K562 (cell line): ENCODE data around the gene LDAH. TPM values are rescaled to one million over a fixed set of nuclear protein-coding genes. Genes with fewer than 3 reads are reported as not detected.
A peak's percentile ranks its signal among the peaks of the same experiment; 100 is the strongest.

Experiments used
- ATF7 ChIP-seq: fragments of 450-650 bp; IDR thresholded peaks from 2 replicates; pipeline ENCODE4 v1.7.1; 2014; ENCODE audit warnings: mild to moderate bottlenecking, moderate library complexity
- E4F1 ChIP-seq: fragments of 250-450 bp; sonication (Bioruptor Pico); IDR thresholded peaks from 2 replicates; pipeline ENCODE4 v1.5.0; 2021; ENCODE audit warnings: mild to moderate bottlenecking, borderline replicate concordance
- ERF ChIP-seq: fragments of 450-650 bp; formaldehyde crosslinking; IDR thresholded peaks from 2 replicates; pipeline ENCODE4 v1.4.0; 2020; ENCODE audit warnings: mild to moderate bottlenecking, mixed read lengths
- FOXM1 ChIP-seq, 2 experiments: fragments of 450-650 bp in 1 of 2; sonication (generic) in 1 of 2; formaldehyde crosslinking in 1 of 2; IDR thresholded peaks; 2 replicates each; pipeline versions ENCODE4 v1.6.1 to v1.9.0; 2017 to 2022; ENCODE audit warnings: low read depth in 2 of 2, mild to moderate bottlenecking in 2 of 2, missing genetic modification reagents in 1 of 2, moderate library complexity in 1 of 2
- HCFC1 ChIP-seq: IDR thresholded peaks from 2 replicates; pipeline ENCODE4 v1.6.1; 2012; ENCODE audit warnings: low read depth, low read length, improper control_type of control experiment
- HNRNPL ChIP-seq: fragments of 200-400 bp; formaldehyde crosslinking; IDR thresholded peaks from 2 replicates; pipeline ENCODE4 v1.6.1; 2017; ENCODE audit warnings: low read depth, mild to moderate bottlenecking, low read length
- IRF2 ChIP-seq: sonication (generic); formaldehyde crosslinking; IDR thresholded peaks from 2 replicates; pipeline ENCODE4 v1.8.1; 2022; ENCODE audit warnings: mild to moderate bottlenecking, missing genetic modification reagents
- KAT7 ChIP-seq: sonication (generic); formaldehyde crosslinking; IDR thresholded peaks from 2 replicates; pipeline ENCODE4 v1.8.0; 2022; ENCODE audit warnings: missing genetic modification reagents, mild to moderate bottlenecking, borderline replicate concordance
- MAFG ChIP-seq: fragments of 450-650 bp; conservative IDR thresholded peaks from 2 replicates; pipeline ENCODE4 v1.6.1; 2016; ENCODE audit warnings: missing genetic modification characterization, missing compliant biosample characterization
- PHF21A ChIP-seq: fragments of 450-650 bp; IDR thresholded peaks from 2 replicates; pipeline ENCODE4 v1.6.1; 2017; ENCODE audit warnings: low read depth, borderline replicate concordance
- RAD51 ChIP-seq: fragments of 450-650 bp; IDR thresholded peaks from 2 replicates; pipeline ENCODE4 v1.7.1; 2016; ENCODE audit warnings: low read depth, mild to moderate bottlenecking, borderline replicate concordance
- RFX7 ChIP-seq: fragments of 250-450 bp; sonication (Bioruptor Pico); IDR thresholded peaks from 2 replicates; pipeline ENCODE4 v1.5.1; 2021; ENCODE audit warnings: mild to moderate bottlenecking
- SRF ChIP-seq, 2 experiments: fragments of 250-450, 450-650 bp in 1 of 2; sonication (Bioruptor Pico) in 1 of 2; sonication (generic) in 1 of 2; formaldehyde crosslinking; IDR thresholded peaks; 2 replicates each; pipeline versions ENCODE4 v1.5.0 to v1.5.1; 2020 to 2022; ENCODE audit warnings: mild to moderate bottlenecking in 1 of 2, missing genetic modification reagents in 1 of 2
- STAG1 ChIP-seq: sonication (generic); formaldehyde crosslinking; IDR thresholded peaks from 2 replicates; pipeline ENCODE4 v1.5.0; 2020; ENCODE audit warnings: missing genetic modification reagents, borderline replicate concordance
- YBX1 ChIP-seq: fragments of 450-650 bp; IDR thresholded peaks from 2 replicates; pipeline ENCODE4 v1.7.1; 2016; ENCODE audit warnings: mild to moderate bottlenecking
- ZC3H11A ChIP-seq: IDR thresholded peaks from 2 replicates; pipeline ENCODE4 v1.6.1; 2012; ENCODE audit warnings: low read depth, low read length, improper control_type of control experiment
- ZFX ChIP-seq: sonication (generic); formaldehyde crosslinking; IDR thresholded peaks from 2 replicates; pipeline ENCODE4 v1.8.0; 2022; ENCODE audit warnings: mild to moderate bottlenecking, missing genetic modification reagents, moderate library complexity
- ZNF217 ChIP-seq: sonication (generic); formaldehyde crosslinking; IDR thresholded peaks from 2 replicates; pipeline ENCODE4 v1.8.0; 2022; ENCODE audit warnings: mild to moderate bottlenecking, missing genetic modification reagents
- ZNF41 ChIP-seq: fragments of 250-450 bp; sonication (Bioruptor Pico); conservative IDR thresholded peaks from 2 replicates; pipeline ENCODE4 v1.4.0; 2020; ENCODE audit warnings: mild to moderate bottlenecking
- ZNF717 ChIP-seq: fragments of 250-450 bp; sonication (Bioruptor Pico); IDR thresholded peaks from 2 replicates; pipeline ENCODE4 v1.5.0; 2021
- ZNF764 ChIP-seq: fragments of 250-450 bp; sonication (Bioruptor Pico); IDR thresholded peaks from 2 replicates; pipeline ENCODE4 v1.4.0; 2020; ENCODE audit warnings: low read depth, mild to moderate bottlenecking, moderate library complexity
- polyA plus RNA-seq, 8 experiments: library from polyadenylated mRNA; depleted of rRNA in 4 of 8; stranded (reverse) in 5 of 8; unstranded in 3 of 8; fragments of >200 nt; fragmentation: Nextera tagmentation in 2 of 8; fragmentation: Illumina TruSeq in 1 of 8; extraction: Ambion mirVana in 2 of 8; extraction: Trizol in 1 of 8; gene quantifications; 2 replicates each; pipeline versions ENCODE4 v1.2.1 to v1.2.3, GENCODE V29; 2011 to 2014; ENCODE audit warnings: inconsistent platforms in 1 of 8, missing spikeins in 1 of 8
- total RNA-seq, 7 experiments: library from RNA; depleted of rRNA in 6 of 7; stranded (reverse); fragments of >200 nt in 6 of 7; fragmentation: Illumina TruSeq in 2 of 7; extraction: Trizol in 2 of 7; gene quantifications; 2 replicates each; pipeline versions ENCODE4 v1.2.1 to v1.2.3, GENCODE V29; 2011 to 2021; ENCODE audit warnings: low replicate concordance in 1 of 7
- TF ChIP-seq, protein P1 (sequence below): IDR thresholded peaks from 2 replicates; pipeline ENCODE4 v1.6.1; 2011; ENCODE audit warnings: borderline replicate concordance, low read depth, mild to moderate bottlenecking, moderate library complexity, low read length; ENCODE audit not compliant: insufficient read depth, poor library complexity, severe bottlenecking
- TF ChIP-seq, protein P2 (sequence below): fragments of 250-450 bp; sonication (Bioruptor Pico); IDR thresholded peaks from 2 replicates; pipeline ENCODE4 v1.4.0; 2020; ENCODE audit warnings: mild to moderate bottlenecking

LDAH gene
- total and polyA plus RNA-seq, 9 of the 15 experiments (the other 6 are each of a cell fraction or from before 2014, with no cell fraction given), result 22.3 to 60.1 (median 40.0) TPM

DNA sequence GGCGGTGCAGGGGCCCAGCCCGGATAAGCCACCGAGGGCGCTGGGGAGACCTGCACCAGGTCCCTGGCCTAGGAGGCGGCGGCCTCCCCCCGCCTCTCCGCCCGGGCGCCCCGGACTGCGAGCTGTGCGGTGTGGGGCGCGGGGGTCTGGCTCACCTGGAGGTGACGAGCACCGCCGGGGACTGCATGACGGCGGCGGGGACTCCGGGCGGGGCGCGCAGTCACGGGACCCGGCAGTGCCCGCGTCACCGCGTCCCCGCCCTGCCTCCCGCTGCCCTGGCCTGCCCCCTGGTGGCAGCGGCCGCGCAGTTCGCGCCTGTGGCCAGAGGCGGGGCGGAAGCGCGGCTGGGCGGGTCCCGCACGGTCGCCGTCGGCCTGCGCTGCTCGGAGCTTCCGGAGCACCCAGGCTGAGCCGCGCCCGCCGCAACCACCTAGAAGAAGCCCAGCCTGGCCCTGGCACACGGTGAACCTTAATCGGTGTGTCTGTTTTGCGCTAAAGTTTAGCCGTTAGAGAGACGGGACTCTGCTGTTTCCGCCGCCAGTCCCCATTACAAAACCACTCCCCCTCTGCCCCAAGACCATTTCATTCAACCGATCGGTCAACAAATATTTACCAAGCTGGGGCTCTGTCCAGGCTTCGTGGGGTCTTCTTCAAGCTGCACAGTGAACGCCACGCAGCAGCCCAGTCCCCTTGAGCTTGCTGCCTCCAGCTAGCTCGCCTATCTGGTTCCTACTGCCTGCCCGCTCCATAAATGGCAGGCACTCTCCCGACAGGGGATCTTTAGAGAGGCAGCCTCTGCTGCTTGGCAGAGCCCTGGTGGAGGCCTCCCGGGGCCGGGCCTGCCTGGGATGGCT, 171.8 kb downstream of the LDAH start, which contains the start of gene HS1BP3 (continued):
- TF ChIP-seq, protein P1, sequence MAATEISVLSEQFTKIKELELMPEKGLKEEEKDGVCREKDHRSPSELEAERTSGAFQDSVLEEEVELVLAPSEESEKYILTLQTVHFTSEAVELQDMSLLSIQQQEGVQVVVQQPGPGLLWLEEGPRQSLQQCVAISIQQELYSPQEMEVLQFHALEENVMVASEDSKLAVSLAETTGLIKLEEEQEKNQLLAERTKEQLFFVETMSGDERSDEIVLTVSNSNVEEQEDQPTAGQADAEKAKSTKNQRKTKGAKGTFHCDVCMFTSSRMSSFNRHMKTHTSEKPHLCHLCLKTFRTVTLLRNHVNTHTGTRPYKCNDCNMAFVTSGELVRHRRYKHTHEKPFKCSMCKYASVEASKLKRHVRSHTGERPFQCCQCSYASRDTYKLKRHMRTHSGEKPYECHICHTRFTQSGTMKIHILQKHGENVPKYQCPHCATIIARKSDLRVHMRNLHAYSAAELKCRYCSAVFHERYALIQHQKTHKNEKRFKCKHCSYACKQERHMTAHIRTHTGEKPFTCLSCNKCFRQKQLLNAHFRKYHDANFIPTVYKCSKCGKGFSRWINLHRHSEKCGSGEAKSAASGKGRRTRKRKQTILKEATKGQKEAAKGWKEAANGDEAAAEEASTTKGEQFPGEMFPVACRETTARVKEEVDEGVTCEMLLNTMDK, result peak; percentile 89
- TF ChIP-seq ZNF717 (CRISPR knock-in tag) (no peak), ATF7 (peak; percentile 82; the same call in 1 of the 2 replicates), FOXM1 (IDR thresholded peaks at IDR 0.05; ENCODE audit: low read depth) (no peak), FOXM1 (CRISPR knock-in tag; IDR thresholded peaks at IDR 0.05; ENCODE audit: low read depth) (no peak), ZNF217 (CRISPR knock-in tag) (no peak), ZFX (CRISPR knock-in tag) (peak; percentile 80), ZC3H11A (no peak; the same call in 1 of the 2 replicates), KAT7 (CRISPR knock-in tag) (no peak), RAD51 (no peak), ZNF41 (CRISPR knock-in tag) (no peak), PHF21A (no peak), RFX7 (CRISPR knock-in tag) (no peak), IRF2 (CRISPR knock-in tag) (no peak), E4F1 (CRISPR knock-in tag) (no peak), HNRNPL (peak; percentile 43; the same call in 1 of the 2 replicates), YBX1 (no peak), STAG1 (CRISPR knock-in tag) (no peak; the same call in 1 of the 2 replicates), MAFG (tag) (no peak), SRF (CRISPR knock-in tag; IDR thresholded peaks at IDR 0.05) (peak in 1 of 2 experiments; percentile 72; a peak in 1 of 4 replicates), HCFC1 (peak; percentile 61; the same call in 1 of the 2 replicates), ERF (no peak), ZNF764 (CRISPR knock-in tag) (no peak)
- TF ChIP-seq, protein P2, sequence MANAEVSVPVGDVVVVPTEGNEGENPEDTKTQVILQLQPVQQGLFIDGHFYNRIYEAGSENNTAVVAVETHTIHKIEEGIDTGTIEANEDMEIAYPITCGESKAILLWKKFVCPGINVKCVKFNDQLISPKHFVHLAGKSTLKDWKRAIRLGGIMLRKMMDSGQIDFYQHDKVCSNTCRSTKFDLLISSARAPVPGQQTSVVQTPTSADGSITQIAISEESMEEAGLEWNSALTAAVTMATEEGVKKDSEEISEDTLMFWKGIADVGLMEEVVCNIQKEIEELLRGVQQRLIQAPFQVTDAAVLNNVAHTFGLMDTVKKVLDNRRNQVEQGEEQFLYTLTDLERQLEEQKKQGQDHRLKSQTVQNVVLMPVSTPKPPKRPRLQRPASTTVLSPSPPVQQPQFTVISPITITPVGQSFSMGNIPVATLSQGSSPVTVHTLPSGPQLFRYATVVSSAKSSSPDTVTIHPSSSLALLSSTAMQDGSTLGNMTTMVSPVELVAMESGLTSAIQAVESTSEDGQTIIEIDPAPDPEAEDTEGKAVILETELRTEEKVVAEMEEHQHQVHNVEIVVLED, result peak; percentile 83
